Stimulated activated naive CD4-positive, alpha-beta T cell (primary cell): Measurements from ENCODE around the gene GPC2.

ENCODE experiments used
- DNase-seq, 6 experiments: peaks; one replicate each; lab custom pipeline; 2025; lab: John Stamatoyannopoulos, UW

Gene GPC2

DNA sequence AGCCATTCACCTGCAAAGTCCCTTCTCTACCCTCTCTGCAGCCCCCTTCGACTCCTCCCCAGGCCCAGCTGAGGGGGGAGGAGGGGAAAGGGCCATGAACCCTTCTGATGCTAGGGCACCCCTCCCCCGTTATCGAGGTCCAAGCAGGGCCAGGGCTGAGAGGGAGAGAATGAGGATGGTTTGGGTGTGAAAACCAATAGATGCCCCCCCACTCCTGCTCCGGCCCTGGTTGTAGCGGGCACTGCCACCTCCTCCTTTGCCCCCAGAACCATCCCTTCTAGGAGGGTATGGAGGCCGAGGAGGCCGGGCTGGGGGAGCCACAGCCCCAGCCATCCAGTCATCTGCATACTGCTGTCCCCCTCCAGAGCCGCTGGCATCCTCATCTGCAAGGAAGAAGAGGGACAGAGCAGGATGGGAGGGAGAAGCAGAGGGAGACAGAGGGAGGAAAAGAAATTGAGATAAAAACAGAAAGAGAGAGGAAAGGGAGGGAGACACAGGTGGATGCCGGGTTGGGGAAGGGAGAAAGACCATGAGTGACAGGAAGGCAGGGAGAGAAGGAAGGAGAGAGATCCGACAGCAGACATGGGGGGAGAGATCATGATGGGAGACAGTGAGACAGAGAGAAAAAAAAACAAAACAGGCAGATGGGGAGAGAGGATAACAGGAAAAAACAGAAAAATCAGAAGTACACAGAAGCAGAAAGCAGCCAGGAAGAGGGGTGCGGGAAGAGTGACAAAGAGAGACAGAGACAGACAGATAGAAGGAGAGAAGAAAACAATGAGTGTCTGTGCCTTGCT, 6.9 kb downstream of the GPC2 start:
- DNase-seq = no peak

DNA sequence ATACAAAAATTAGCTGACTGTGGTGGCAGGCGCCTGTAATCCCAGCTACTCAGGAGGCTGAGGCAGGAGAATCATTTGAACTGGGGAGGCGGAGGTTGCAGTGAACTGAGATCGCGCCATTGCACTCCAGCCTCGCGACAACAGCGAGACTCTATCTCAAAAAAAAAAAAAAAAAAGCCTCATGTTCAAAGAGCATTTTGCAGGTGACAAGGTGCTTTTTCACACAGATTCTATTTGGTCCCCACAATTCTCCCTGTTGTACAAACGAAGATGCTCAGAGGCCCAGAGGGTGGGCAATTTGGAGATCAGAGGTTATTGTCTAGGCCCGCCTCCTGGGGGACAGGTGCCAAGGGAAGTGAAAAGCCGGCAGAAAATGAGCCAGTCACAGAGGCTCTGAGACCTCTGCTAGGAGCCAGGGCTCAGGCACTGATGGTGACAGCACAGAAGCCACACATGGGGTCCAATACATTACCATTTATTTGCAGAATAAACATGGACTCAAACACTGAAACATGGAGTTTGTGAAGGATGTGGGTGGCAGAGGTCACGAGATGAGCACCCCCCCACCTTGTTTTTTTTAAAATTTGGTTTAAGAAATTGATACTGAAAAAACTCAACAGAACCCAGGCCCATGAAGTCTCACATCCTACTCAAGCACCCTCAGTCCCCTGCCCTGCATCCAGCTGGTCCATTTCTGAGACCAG, 7.9 kb downstream of the GPC2 start:
- DNase-seq = peak; percentile 40 to 69 (median 48)

DNA sequence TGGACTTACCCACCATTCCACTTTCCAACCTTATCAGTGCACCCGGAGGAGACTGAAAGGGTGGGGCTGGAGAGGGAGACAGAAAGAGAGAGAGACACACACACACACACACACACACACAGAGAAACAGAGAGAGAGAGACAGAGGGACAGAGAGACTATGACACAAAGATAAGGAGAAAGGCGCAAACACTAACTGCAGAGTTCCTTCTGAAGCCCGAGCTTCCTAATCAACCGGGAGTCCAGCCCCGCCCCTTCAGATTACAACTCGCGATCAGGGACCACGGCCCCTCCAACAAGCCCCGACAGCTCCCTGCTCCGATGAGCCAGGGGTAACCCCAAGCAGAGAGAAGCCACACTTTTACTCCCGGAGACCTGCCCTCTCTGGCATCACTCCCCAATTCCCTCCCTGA, 9.3 kb downstream of the GPC2 start:
- peak in 3 of 6 experiments; percentile 20 to 34 (median 27) for DNase-seq

- DNase-seq = peak in 1 of 6 experiments; percentile 19
Observed at GRCh38 chr7:100166970-100167911, 9.9 kb downstream of the GPC2 start.

DNA sequence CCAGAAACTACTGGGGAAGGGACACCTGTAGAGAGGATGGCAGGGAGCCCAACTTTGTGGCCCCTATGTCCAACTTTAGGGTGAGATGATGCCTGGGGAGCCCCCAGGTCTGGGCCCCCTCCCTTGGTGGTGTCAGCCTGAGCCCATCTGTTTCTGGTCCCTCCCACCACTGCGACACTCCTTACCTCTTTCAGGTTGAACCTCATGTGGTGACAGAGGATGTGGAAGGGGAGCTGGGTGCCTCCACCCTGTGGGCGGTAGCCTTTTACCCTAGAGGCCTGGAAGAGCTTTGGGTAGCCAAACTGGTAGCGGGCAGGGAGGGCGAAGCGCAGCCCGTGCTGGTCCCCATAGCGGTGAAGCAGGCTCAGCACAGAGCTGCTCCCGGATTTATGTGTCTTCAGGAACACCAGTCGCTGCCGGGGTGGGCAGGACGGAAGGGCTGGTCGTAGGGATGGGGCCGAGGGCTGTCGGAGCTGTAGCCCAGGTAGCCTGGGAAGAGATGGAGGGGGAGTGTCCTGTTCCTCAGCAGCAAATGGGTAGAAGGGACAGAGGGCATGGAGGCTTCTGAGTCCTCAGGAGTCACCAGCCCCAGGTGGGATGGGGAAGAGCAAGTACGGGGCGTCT, 10.8 kb downstream of the GPC2 start:
- peak in 5 of 6 experiments; percentile 17 to 60 (median 39) for DNase-seq

DNA sequence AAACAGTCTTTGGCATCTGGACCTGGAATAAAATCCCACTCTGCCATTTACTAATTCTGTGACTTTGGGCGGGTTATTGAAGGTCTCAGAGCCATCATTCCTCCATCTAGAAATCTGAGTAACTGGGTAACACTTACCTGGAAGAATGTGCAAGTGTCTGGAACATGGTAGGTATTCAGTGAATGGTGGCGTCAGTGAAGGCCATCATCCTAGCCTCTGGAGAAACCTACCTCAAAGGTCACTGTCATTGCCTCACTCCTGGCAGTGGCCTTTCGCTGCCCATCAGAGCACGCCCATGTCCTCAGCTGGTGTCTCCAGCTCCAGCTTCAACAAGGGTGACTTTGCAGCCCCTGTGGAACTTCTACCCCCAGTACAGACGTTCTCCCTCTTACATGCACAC, 13.3 kb downstream of the GPC2 start:
- no peak for DNase-seq

- DNase-seq = peak in 5 of 6 experiments; percentile 21 to 78 (median 60)
Observed at GRCh38 chr7:100163006-100163531, 14.1 kb downstream of the GPC2 start.

DNA sequence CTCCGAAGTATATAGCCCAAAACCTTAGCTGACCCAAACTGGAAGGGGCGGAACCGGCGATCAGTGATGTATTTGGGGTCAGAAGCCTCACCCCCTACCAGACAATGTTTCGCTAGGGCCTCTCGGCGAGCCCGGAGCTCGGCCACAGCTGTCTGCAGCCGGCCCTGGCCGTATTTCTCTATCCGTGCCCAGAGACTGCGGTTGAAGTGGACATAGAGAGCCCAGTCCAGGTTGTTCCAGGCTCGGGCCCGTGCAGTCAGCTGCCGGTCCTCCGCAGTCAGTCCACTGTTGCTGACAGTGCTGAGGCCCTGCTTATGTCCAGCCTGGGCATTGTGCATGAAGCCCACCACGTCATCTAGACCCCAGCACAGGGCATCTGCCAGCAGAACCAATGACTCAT, 17.1 kb downstream of the GPC2 start:
- DNase-seq = no peak

DNA sequence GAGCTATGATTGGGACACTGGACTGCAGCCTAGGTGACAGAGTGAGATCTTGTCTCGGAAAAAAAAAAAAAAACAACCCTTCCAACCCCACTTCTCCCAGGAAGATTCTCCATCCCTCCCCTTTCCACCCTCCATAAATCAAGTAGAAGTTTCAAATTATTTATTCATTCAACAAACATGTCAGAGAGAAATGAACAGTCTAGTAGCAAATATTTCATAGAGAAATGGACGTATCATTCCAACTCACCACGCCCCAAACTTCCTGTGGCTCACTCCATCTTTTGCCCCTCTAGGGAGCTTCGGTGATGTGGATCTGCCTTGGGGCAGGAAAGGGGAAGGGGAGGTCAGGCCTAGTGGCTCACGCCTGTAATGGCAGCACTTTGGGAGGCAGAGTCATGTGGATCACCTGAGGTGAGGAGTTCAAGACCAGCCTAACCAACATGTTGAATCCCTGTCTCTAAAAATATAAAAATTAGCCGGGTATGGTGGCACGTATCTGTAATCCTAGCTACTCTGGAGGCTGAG, 18.0 kb downstream of the GPC2 start:
- DNase-seq = no peak

DNA sequence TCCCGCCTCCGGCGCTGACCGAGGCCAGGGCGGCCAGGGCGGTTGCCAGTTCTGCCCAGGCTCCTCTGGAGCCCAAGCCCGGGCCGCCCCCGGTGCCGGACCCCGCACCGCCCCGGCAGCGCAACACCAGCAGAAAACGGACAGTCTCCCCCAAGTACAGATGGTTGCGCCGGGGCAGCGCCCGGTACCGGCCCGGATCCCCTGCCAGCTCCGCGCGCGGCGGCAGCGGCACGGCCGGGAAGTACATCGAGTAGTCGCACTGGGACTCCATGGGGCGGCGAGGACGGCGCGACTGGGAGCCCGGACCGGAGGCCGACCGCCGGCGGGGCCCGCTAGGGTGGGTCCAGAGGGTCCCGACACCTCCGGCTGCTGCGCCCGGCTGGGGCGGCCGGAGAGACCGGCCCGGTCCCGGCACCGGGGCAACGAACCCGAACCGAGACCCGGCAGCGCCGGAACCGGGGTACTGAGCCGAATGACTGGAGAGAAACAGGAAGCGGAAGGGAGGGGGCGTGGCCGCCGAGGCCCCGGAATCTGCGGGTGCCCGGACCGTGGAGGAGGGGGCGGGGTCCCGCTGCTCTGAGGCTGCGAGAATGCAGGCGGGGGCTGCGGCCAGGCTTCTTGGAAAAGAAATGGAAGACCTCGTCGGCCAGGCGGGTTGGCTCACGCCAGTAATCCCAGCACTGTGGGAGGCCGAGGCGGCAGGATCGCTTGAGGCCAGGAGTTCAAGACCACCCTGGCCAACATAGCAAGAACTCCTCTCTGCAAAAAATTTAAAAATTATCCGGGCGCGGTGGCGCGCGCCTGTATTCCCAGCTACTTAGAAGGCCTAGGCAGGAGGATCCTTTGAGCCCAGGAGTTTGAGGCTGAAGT, 18.7 kb downstream of the GPC2 start, which contains the start of gene TRAPPC14:
Gene TRAPPC14, minus strand, starts transcription at position 495 of the 870 bp plus-strand sequence. Its CDS starts 224 bp downstream, at position 271.
- peak; percentile 74 to 89 (median 86) for DNase-seq

DNA sequence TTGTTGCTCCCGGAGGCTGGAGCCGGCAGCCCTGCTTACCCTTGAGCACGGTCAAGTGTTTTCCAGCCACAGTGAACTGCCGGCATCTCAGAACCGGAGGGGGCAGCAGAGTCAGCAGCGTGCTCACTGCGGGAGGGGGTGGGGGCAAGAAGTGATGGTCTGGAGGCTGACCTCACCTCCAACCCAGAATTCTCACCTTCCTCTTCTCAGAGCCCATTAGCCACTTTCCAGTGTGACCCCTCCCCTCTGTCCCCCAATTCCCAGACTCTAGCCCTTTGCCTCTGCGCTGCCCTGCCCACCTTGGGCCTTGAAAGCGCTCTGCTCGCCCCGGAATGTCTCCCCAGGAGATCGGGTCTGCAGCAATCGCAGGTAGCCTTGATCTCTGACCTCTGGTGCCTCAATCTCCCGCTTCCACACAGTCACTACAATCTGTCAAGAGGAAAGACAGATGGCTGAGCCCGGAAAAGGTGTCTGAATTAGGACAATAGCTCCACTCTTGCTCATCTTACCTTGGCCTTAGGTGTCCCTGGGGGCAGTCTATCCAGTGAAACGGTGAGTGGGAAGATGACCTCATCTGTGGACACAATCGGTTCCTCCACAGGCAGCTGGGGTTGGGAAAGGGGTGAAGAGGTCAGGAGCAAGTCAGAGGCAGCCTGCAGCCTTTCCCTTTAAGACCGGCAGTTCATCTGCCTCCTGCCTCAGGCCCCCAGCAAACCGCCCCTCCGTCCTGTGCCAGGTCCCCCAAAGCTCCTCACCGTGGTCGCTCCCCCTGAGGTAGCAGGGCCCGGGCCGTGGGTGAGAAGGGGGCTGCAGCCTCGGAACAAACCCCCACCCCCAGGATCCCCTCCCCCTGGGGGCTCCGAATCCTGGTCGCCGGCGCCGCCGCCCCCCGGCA, 19.6 kb downstream of the GPC2 start:
- DNase-seq = no peak

GRCh38 chr7:100157069-100157333, 20.2 kb downstream of the GPC2 start:
- DNase-seq = no peak

DNA sequence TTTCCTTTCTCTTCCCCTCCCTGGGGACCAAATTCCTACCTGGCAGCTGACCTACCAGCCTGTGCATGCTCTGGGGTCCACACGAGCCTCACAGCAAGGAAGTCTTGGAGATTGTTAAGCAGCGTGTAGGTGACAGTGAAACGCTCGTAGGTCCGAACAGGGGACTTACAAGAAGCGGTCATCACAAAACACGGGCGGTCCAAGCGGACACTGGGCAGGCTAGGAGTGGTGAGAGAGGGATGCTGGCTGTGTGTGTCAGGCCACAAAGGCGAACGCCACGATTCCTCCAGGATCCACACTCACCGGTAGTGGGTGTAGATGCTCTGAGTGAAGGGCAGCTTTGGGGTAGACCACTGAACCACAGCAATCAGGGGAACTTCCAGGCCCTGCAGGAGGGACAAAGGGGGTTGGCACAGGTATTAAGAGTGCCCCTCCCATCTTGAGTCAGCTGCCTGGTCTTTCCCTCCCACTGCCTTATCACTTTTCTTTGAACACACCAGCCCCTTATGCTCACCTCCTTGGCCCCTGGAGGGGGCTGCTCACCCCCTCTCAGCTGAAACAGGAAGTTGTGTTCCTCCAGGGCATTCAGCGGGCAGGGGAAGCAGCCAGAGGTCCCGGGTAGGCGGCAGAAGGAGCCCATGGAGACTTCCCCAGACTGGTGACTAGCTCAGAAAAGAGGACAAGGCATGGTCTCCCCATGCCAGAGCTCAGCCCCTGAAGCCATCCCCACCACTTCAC, 20.7 kb downstream of the GPC2 start:
- peak in 1 of 6 experiments; percentile 22 for DNase-seq

DNA sequence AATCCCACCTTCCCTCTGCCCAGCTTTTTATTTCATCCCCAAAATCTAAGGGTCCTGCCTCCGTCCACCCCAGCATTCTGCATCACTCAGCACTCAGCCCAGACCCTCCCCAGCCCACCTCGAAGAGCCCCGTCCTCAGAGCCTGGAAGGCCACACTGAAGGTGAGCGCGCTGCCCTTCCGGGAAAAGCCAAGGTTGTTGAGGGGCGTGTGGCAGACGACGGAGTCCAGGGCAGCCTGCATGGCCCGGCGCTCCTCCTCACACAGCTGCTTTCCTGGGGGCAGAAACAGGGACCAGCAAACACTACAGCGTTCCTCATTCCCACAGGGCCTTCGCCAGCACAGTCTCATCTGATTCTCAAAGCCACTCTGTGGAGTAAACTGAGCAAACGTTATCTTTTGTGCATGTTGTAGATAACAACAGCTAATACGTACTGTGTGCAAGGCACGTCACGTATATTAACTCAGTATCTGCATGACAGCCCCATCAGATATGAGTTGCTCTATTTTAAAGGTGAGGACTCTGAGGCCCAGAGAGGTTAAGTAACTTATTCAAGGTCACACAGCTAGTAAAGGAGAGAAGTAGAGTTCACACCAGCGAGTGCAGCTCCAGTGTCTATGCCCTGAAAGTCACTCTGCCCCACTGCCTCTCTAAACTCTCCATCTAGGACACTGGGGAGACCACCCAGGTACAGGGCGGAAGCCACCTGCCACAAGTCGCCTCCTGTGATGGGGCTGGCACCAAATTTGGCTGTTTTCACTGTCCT, 21.4 kb downstream of the GPC2 start:
- no peak for DNase-seq

- no peak for DNase-seq
Observed at GRCh38 chr7:100154651-100155491, 22.3 kb downstream of the GPC2 start.

- DNase-seq = no peak
Observed at GRCh38 chr7:100153708-100154535, 23.3 kb downstream of the GPC2 start.
